ENCODE data around the gene HPCAL1. TPM values are rescaled to one million over a fixed set of nuclear protein-coding genes. Genes with fewer than 3 reads are reported as not detected.
A peak's percentile ranks its signal among the peaks of the same experiment; 100 is the strongest.

HPCAL1 gene
- total and polyA plus RNA-seq, 2 of the 4 experiments (the other 2 are of a cell fraction), result 8.2 to 33.7 TPM

DNA sequence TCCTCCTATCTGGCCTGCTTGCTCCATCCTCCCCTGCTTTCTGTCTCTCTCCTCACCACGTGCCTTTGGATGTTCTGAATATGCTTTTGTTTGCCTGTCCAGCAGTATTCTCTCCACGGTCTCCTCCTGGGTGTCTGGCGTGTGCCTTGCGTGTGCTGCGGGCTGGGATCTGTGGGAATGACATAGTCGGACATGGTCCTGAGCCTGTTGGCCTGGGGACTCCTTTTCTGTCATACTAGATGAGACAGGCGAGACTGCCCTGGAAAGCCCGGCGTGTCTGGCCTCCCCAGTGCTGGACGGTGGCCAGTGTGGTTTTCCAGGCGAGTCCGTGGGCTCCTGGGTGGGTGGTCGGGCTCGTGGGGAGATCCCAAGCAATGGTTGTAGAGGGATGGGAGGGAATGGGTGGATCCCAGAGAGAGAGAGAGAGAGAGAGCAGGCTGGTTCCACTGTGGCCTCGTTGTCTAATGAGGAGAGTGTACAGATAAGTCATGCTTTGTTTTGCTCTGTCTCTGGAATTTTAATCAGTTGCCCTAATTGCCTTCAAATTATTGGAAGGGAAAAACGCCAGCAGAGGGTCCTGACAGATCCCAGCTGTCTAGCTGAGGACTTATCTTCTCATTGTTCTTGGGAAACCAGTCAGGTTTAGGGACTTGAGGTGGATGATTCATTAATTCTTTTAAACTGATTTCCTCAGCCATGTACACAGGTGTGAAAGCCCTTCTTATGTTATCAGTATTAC is 58.3 kb downstream of the HPCAL1 start:
- WGBS, 2 experiments (ENCODE audit: extremely low coverage in 2 of 2, insufficient read length in 1 of 2), result 69% methylated on average over 5 of the region's 16 CpGs; no CpG with 5 or more reads in 1 of the 2 experiments

More for the DNA sequence above, 58.3 kb downstream of the HPCAL1 start:
- Histone ChIP-seq H3K4me3 (ENCODE audit: insufficient read depth, low read depth, low read length) (no peak overlapping the region), H2BK15ac (ENCODE audit: low read depth, low read length) (no peak overlapping the region; the same call in 2 of the 3 replicates), H3K23ac (ENCODE audit: low read depth, low read length) (no peak overlapping the region; the same call in 1 of the 2 replicates), H3K9me3 (ENCODE audit: control insufficient read depth, insufficient read depth, low read length) (no peaks in the 10 kb centered on the region), H4K8ac (ENCODE audit: low read depth in 2 of 2, low read length in 2 of 2) (no peak overlapping the region), H3K79me1 (ENCODE audit: low read depth in 1 of 2, low read length in 2 of 2) (peaks cover 0 to 28% of the 10 kb centered on the region in 2 experiments; a peak in 3 of 4 replicates), H4K20me1 (ENCODE audit: insufficient read depth, low read length) (peaks cover 21% of the 10 kb centered on the region), H3K9me1 (ENCODE audit: insufficient read depth, low read length) (peaks cover 9% of the 10 kb centered on the region), H4K91ac (ENCODE audit: insufficient read depth, low read depth, low read length) (no peak overlapping the region), H4K5ac (ENCODE audit: low read depth, low read length) (no peak overlapping the region), H2AFZ (replicated peaks; ENCODE audit: low read length, poor library complexity) (peak overlapping the region; percentile 51), H2AK5ac (ENCODE audit: low read depth, low read length) (peak overlapping the region; percentile 39; the same call in 1 of the 2 replicates), H2BK20ac (ENCODE audit: low read depth, low read length) (peak overlapping the region; percentile 14; the same call in 1 of the 2 replicates), H3K14ac (replicated peaks; ENCODE audit: low read depth, low read length) (peak overlapping the region; percentile 51; the same call in 1 of the 2 replicates), H3K4ac (ENCODE audit: low read depth, low read length) (peak overlapping the region; percentile 35), H3K27ac (ENCODE audit: insufficient read depth, low read length) (no peak overlapping the region), H3K4me1 (ENCODE audit: control insufficient read depth, insufficient read depth, low read length) (peaks cover 6% of the 10 kb centered on the region; the same call in 1 of the 2 replicates), H2AK9ac (replicated peaks; ENCODE audit: low read depth, low read length, poor library complexity) (peak overlapping the region; percentile 60), H3K27me3 (ENCODE audit: control insufficient read depth, insufficient read depth, low read length) (no peaks in the 10 kb centered on the region), H3K36me3 (ENCODE audit: control insufficient read depth, insufficient read depth, low read length) (no peaks in the 10 kb centered on the region; the same call in 1 of the 2 replicates), H2BK120ac (ENCODE audit: low read depth, low read length) (no peak overlapping the region), H3K4me2 (ENCODE audit: low read depth, low read length) (no peak overlapping the region), H3K9ac (ENCODE audit: low read depth, low read length) (no peak overlapping the region), H2BK5ac (ENCODE audit: low read depth, low read length, poor library complexity, severe bottlenecking) (no peak overlapping the region), H3K18ac (ENCODE audit: low read depth, low read length) (no peak overlapping the region), H3K56ac (ENCODE audit: extremely low read depth, insufficient read depth, low read length) (no peak overlapping the region)
- ATAC-seq (ENCODE audit: low read depth), result peak; percentile 57
- dilution Hi-C loops (cut with HindIII; ENCODE audit: low sequenced_read_pairs, unreplicated experiment) (no loop called here), in situ Hi-C loops (cut with MboI; ENCODE audit: low sequenced_read_pairs) (no loop called here), intact Hi-C loops (cut with micrococcal nuclease) (no loop called here)
- CTCF ChIA-PET, result no interaction called here
- BruUV-seq (replicated peaks), result no TSS peak
- DNase-seq, result peak; percentile 36
- POLR2A ChIA-PET (ENCODE audit: unreplicated experiment), result no interaction called here
- TF ChIP-seq, protein P1, sequence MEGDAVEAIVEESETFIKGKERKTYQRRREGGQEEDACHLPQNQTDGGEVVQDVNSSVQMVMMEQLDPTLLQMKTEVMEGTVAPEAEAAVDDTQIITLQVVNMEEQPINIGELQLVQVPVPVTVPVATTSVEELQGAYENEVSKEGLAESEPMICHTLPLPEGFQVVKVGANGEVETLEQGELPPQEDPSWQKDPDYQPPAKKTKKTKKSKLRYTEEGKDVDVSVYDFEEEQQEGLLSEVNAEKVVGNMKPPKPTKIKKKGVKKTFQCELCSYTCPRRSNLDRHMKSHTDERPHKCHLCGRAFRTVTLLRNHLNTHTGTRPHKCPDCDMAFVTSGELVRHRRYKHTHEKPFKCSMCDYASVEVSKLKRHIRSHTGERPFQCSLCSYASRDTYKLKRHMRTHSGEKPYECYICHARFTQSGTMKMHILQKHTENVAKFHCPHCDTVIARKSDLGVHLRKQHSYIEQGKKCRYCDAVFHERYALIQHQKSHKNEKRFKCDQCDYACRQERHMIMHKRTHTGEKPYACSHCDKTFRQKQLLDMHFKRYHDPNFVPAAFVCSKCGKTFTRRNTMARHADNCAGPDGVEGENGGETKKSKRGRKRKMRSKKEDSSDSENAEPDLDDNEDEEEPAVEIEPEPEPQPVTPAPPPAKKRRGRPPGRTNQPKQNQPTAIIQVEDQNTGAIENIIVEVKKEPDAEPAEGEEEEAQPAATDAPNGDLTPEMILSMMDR (conservative IDR thresholded peaks at IDR 0.05; ENCODE audit: low read depth, low read length), result no peak
- no peak for TF ChIP-seq BHLHE40 (IDR thresholded peaks at IDR 0.05; ENCODE audit: low read depth, low read length)
- TF ChIP-seq, protein P2, sequence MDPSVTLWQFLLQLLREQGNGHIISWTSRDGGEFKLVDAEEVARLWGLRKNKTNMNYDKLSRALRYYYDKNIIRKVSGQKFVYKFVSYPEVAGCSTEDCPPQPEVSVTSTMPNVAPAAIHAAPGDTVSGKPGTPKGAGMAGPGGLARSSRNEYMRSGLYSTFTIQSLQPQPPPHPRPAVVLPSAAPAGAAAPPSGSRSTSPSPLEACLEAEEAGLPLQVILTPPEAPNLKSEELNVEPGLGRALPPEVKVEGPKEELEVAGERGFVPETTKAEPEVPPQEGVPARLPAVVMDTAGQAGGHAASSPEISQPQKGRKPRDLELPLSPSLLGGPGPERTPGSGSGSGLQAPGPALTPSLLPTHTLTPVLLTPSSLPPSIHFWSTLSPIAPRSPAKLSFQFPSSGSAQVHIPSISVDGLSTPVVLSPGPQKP (IDR thresholded peaks at IDR 0.05; ENCODE audit: borderline replicate concordance, low read depth, low read length), result no peak
- no peak for TF ChIP-seq CEBPB (IDR thresholded peaks at IDR 0.05; ENCODE audit: low read depth, low read length)
- no peak for TF ChIP-seq SMC3 (IDR thresholded peaks at IDR 0.05; ENCODE audit: low read depth, low read length)
- TF ChIP-seq FOS (IDR thresholded peaks at IDR 0.05; ENCODE audit: low read depth, low read length), result no peak
- TF ChIP-seq MAFK (IDR thresholded peaks at IDR 0.05; ENCODE audit: low read depth, low read length), result no peak
- no peak for TF ChIP-seq CHD1 (IDR thresholded peaks at IDR 0.05; ENCODE audit: low read depth, low read length)
